Stimulated activated effector memory CD8-positive, alpha-beta T cell treated with anti-CD3 and anti-CD28 coated beads, Interleukin-12 subunit alpha, Interleukin-12 subunit beta, amount 100 ng/mL, for 72 hours (primary cell): ENCODE data around the gene OR4Q2.
A peak's percentile ranks its signal among the peaks of the same experiment; 100 is the strongest.
"Not testable (repeated sequence)": the region's sequence is repeated elsewhere in the genome, so short reads cannot be mapped to it uniquely, and the experiment has no call there.

ENCODE experiments used
- ATAC-seq: fragments of 150-1000 bp; cut with Tn5 transposase; 2 replicates; pipeline ENCODE4 v1.10.0; 2021
- DNase-seq, 2 donors: peaks; one replicate each; pipeline ENCODE4 v3.0.0; 2021 to 2022; ENCODE audit warnings: low spot score in 2 of 2
- H3K27ac Mint-ChIP-seq: one replicate; pipeline ENCODE4 v1.8.0; 2022; ENCODE audit warnings: mild to moderate bottlenecking, mixed read lengths
- H3K36me3 Mint-ChIP-seq: one replicate; pipeline ENCODE4 v1.8.0; 2022; ENCODE audit warnings: mild to moderate bottlenecking, mixed read lengths
- H3K4me1 Mint-ChIP-seq: one replicate; pipeline ENCODE4 v1.8.0; 2022; ENCODE audit warnings: mixed read lengths
- H3K4me3 Mint-ChIP-seq: one replicate; pipeline ENCODE4 v1.8.0; 2022; ENCODE audit warnings: mild to moderate bottlenecking, mixed read lengths
- H3K9me3 Mint-ChIP-seq: one replicate; pipeline ENCODE4 v1.8.0; 2022; ENCODE audit warnings: mixed read lengths

OR4Q2 gene

GRCh38 chr14:20001863-20002262 is at the start of gene OR4Q2:
TSS of gene OR4Q2 (plus strand) at chr14:20002163.
- ATAC-seq (no peak), DNase-seq (no peak)
- no peaks in the 10 kb centered on the region for H3K36me3 Mint-ChIP-seq
- peaks cover 4% of the 10 kb centered on the region for H3K9me3 Mint-ChIP-seq
- no peak within 1 kb of the TSS for H3K4me3 Mint-ChIP-seq
- no peak within 1 kb of the TSS for H3K27ac Mint-ChIP-seq
- H3K4me1 Mint-ChIP-seq, result no peaks in the 10 kb centered on the region

DNA sequence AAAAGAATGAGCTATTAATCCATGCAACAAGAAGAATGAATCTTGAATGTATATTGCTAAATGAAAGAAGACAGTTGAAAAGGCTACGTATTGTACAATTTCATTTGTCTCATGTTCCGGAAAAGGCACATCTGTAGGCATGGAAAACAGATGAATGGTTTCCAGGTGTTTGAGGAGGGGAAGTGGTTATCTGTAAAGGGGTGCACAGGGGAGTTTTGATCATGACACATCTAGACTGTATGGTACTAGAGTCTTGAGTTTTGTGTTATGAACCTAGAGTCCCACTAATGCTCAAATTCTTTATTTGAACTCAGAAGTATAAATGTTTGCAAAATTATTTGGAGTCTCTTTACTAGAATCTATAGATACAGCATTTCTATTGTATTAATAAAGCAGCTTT is 32.2 kb upstream of the OR4Q2 start:
- not testable (repeated sequence) for DNase-seq, ATAC-seq, H3K4me1 Mint-ChIP-seq, H3K36me3 Mint-ChIP-seq, H3K9me3 Mint-ChIP-seq, H3K27ac Mint-ChIP-seq, H3K4me3 Mint-ChIP-seq

- Mint-ChIP-seq H3K9me3 (peaks cover 10% of the 10 kb centered on the region), H3K4me1 (peaks cover 19% of the 10 kb centered on the region), H3K4me3 (no peak overlapping the region), H3K27ac (peak overlapping the region; percentile 30), H3K36me3 (no peaks in the 10 kb centered on the region)
- no peak for ATAC-seq
- DNase-seq, result no peak
Measured at GRCh38 chr14:19974844-19975243, 27.1 kb upstream of the OR4Q2 start.

DNA sequence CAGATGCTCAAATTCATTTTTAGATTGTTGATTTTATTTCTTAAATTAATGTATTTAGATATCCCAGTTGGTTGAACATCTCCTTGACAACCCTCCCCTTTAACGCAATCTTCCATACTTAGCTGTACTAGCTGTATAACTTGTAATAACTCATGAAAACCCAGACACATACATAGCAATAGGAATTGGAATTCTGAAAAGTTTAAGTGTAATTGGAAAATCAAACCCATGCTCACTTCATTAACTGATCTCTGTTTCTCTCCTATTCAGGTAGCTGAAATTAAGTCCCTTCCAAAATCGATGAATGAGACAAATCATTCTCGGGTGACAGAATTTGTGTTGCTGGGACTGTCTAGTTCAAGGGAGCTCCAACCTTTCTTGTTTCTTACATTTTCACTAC is 26.7 kb upstream of the OR4Q2 start, which contains the start of gene OR4K15:
OR4K15 (plus strand) TSS at position 301 of the 400 bp plus-strand sequence; CDS start at position 301, 0 bp downstream.
- ATAC-seq (no peak), DNase-seq (no peak)
- Mint-ChIP-seq H3K36me3 (no peaks in the 10 kb centered on the region), H3K9me3 (peaks cover 10% of the 10 kb centered on the region), H3K4me3 (no peak within 1 kb of the TSS), H3K27ac (peak within 1 kb of the TSS; percentile 30), H3K4me1 (peaks cover 22% of the 10 kb centered on the region)

GRCh38 chr14:19993438-19993837 is 8.5 kb upstream of the OR4Q2 start:
- H3K4me1 Mint-ChIP-seq, result no peaks in the 10 kb centered on the region
- DNase-seq (no peak), ATAC-seq (no peak)
- H3K4me3 Mint-ChIP-seq, result no peak overlapping the region
- H3K9me3 Mint-ChIP-seq, result peaks cover 5% of the 10 kb centered on the region
- no peak overlapping the region for H3K27ac Mint-ChIP-seq
- no peaks in the 10 kb centered on the region for H3K36me3 Mint-ChIP-seq

DNA sequence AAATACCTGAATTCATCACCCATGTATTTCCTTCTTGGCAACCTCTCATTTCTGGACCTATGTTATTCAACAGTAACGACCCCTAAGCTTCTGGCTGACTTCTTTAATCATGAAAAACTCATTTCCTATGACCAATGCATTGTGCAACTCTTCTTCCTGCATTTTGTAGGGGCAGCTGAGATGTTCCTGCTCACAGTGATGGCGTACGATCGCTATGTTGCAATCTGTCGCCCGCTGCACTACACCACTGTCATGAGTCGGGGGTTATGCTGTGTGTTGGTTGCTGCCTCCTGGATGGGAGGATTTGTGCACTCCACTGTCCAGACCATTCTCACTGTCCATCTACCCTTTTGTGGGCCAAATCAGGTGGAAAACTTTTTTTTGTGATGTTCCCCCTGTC is 356 bp downstream of the OR4Q2 start:
- H3K4me3 Mint-ChIP-seq, result no peak overlapping the region
- peaks cover 4% of the 10 kb centered on the region for H3K9me3 Mint-ChIP-seq
- no peaks in the 10 kb centered on the region for H3K36me3 Mint-ChIP-seq
- DNase-seq (no peak), ATAC-seq (no peak)
- H3K4me1 Mint-ChIP-seq, result no peaks in the 10 kb centered on the region
- H3K27ac Mint-ChIP-seq, result no peak overlapping the region

DNA sequence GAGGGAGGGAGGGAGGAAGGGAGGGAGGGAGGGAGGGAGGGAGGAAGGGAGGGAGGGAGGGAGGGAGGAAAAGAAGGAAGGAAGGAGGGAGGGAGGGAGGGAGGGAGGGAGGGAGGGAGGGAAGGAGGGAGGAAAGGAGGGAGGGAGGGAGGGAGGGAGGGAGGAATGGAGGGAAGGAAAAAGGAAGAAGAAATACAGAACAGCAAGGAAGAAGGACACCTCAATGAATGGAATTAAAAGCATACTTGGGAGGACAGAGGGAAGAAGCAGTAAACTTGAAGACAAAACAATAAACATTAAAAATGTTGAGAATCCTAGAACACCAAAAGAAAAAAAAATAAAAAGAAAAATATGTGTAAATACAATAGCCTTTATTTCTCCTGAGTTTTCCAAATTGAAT is 6.2 kb downstream of the OR4Q2 start:
- Mint-ChIP-seq H3K4me1 (no peaks in the 10 kb centered on the region), H3K9me3 (peaks cover 7% of the 10 kb centered on the region), H3K4me3 (no peak overlapping the region), H3K36me3 (no peaks in the 10 kb centered on the region), H3K27ac (no peak overlapping the region)
- ATAC-seq, result no peak
- no peak for DNase-seq

- H3K9me3 Mint-ChIP-seq, result peaks cover under 1% of the 10 kb centered on the region
- no peaks in the 10 kb centered on the region for H3K36me3 Mint-ChIP-seq
- DNase-seq (no peak), ATAC-seq (no peak)
- no peak within 1 kb of the TSS for H3K27ac Mint-ChIP-seq
- H3K4me3 Mint-ChIP-seq, result no peak within 1 kb of the TSS
- H3K4me1 Mint-ChIP-seq, result no peaks in the 10 kb centered on the region
Measured at GRCh38 chr14:20019257-20019865, 17.4 kb downstream of the OR4Q2 start, which contains the start of gene OR4K14. TSS of gene OR4K14 (minus strand) at chr14:20019307. CDS start at chr14:20015193, 4,114 bp downstream.

DNA sequence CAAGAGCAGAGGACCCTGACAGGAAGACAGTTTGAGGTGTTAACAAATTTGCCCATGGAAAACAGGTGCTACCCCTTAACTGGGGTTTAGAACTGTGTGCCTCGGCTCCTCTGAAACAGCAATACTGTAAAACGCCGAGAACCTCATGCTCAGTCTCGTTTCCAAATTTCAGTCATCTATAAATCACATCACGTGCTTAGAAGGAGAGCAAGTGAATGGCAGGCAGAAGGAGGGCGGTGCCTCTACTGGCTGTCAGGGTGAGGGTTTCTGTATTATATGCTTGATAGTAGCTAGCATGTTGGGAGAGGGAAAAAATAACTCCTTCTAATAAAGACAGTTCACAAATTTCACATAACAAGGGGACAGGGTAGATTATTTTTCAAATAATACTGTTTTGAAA is 29.1 kb downstream of the OR4Q2 start:
- Mint-ChIP-seq H3K36me3 (no peaks in the 10 kb centered on the region), H3K9me3 (no peaks in the 10 kb centered on the region), H3K4me1 (no peaks in the 10 kb centered on the region), H3K27ac (no peak overlapping the region), H3K4me3 (no peak overlapping the region)
- ATAC-seq (no peak), DNase-seq (no peak)

- no peak overlapping the region for H3K27ac Mint-ChIP-seq
- H3K9me3 Mint-ChIP-seq, result no peaks in the 10 kb centered on the region
- ATAC-seq, result peak; percentile 50
Measured at GRCh38 chr14:20035449-20035848, 33.5 kb downstream of the OR4Q2 start.

GRCh38 chr14:20035938-20036337 is 34.0 kb downstream of the OR4Q2 start, which contains the start of gene OR4K13:
TSS of gene OR4K13 (minus strand) at chr14:20036038. CDS start at chr14:20034758, 1,280 bp downstream.
- Mint-ChIP-seq H3K36me3 (no peaks in the 10 kb centered on the region), H3K9me3 (no peaks in the 10 kb centered on the region), H3K27ac (no peak within 1 kb of the TSS), H3K4me1 (no peaks in the 10 kb centered on the region), H3K4me3 (no peak within 1 kb of the TSS)
- DNase-seq (no peak), ATAC-seq (no peak)

More at GRCh38 chr14:20035449-20035848, 33.5 kb downstream of the OR4Q2 start:
- no peaks in the 10 kb centered on the region for H3K4me1 Mint-ChIP-seq
- no peaks in the 10 kb centered on the region for H3K36me3 Mint-ChIP-seq
- DNase-seq, result no peak
- no peak overlapping the region for H3K4me3 Mint-ChIP-seq

DNA sequence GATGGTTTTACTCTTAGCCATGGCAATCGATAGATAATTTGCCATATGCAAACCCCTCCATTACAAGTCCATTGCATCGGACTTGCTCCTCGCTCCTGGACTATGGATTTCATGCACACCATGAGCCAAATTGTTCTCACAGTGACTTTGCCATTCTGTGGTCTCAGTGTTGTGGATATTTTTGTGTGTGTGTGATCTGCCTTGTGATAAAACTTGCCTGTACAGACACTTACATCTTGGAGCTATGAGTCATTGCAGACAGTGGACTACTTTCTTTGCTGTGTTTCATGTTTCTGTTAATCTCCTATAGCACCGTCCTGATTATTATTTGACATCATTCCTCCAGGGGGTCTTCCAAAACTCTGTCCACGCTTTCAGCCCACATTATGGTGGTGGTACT is 42.3 kb downstream of the OR4Q2 start:
- Mint-ChIP-seq H3K4me1 (no peaks in the 10 kb centered on the region), H3K36me3 (no peaks in the 10 kb centered on the region), H3K4me3 (no peak overlapping the region), H3K27ac (no peak overlapping the region), H3K9me3 (no peaks in the 10 kb centered on the region)
- ATAC-seq, result no peak
- no peak for DNase-seq

DNA sequence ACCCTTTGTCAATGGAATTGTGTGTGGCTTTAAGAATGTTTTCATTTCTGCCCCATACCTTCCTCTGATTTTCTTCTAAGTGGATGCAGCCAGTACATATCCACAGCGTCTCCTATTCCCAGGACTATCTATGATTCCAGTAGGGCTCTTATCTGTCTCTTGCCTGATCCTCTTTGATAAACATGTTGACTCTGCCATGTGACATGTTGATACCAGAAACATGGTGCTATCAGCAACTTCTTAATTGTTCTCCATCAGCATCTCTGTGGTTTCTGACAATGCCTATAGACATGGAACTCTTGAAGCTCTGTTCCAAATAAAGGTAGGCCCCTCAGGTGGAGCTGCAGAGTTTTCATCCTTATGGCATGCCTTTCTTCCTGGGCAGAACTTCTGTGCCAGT is 46.2 kb downstream of the OR4Q2 start:
- Mint-ChIP-seq H3K27ac (no peak overlapping the region), H3K36me3 (no peaks in the 10 kb centered on the region), H3K9me3 (no peaks in the 10 kb centered on the region), H3K4me3 (no peak overlapping the region), H3K4me1 (no peaks in the 10 kb centered on the region)
- no peak for DNase-seq
- no peak for ATAC-seq
